H1 (cell line): Measurements from ENCODE around the gene LTN1. TPM values are rescaled to one million over a fixed set of nuclear protein-coding genes. Genes with fewer than 3 reads are reported as not detected.

Experiments
- CTCF ChIA-PET: fragments of 300-600 bp; sonication (Branson Sonifier 250); formaldehyde crosslinking; loops from one replicate; lab custom pipeline; 2021; ENCODE audit not compliant: partially characterized antibody; lab: Charles Lee
- POLR2A ChIA-PET: fragments of 300-600 bp; sonication (Branson Sonifier 250); formaldehyde crosslinking; loops from one replicate; lab custom pipeline; 2021; ENCODE audit warnings: inconsistent platforms; ENCODE audit not compliant: partially characterized antibody; lab: Charles Lee
- DNase-seq, 2 experiments: peaks; one replicate each; pipeline versions ENCODE4 v3.0.0 to v3.0.0-alpha.2; 2010 to 2022; ENCODE audit warnings: low spot score in 2 of 2, low read depth in 1 of 2, mixed read lengths in 1 of 2
- FAIRE-seq: peaks from 2 replicates; lab custom pipeline; 2011; peaks lifted over from hg19 to GRCh38; lab: Jason Lieb, UNC
- H2AFZ ChIP-seq: 2 replicates; pipeline ENCODE4 v1.8.1; 2012; ENCODE audit warnings: low read length, inconsistent platforms
- H2AK5ac ChIP-seq: 2 replicates; pipeline ENCODE4 v1.6.1; 2013; ENCODE audit warnings: low read depth, low read length
- H2BK120ac ChIP-seq: replicated peaks from 2 replicates; pipeline ENCODE3; 2013; ENCODE audit warnings: low read depth, low read length, inconsistent platforms
- H2BK12ac ChIP-seq: 2 replicates; pipeline ENCODE4 v1.6.1; 2013; ENCODE audit warnings: low read depth, low read length
- H2BK15ac ChIP-seq: 2 replicates; pipeline ENCODE4 v1.6.1; 2013; ENCODE audit warnings: low read length
- H2BK20ac ChIP-seq: 2 replicates; pipeline ENCODE4 v1.6.1; 2013; ENCODE audit warnings: low read length
- H2BK5ac ChIP-seq: 2 replicates; pipeline ENCODE4 v1.6.1; 2013; ENCODE audit warnings: low read depth, low read length
- H3K14ac ChIP-seq: 2 replicates; pipeline ENCODE4 v1.6.1; 2013; ENCODE audit warnings: inconsistent platforms; ENCODE audit not compliant: insufficient read length
- H3K18ac ChIP-seq: 2 replicates; pipeline ENCODE4 v1.6.1; 2013; ENCODE audit warnings: low read length; ENCODE audit errors: extremely low read depth
- H3K23ac ChIP-seq: 2 replicates; pipeline ENCODE4 v1.6.1; 2013; ENCODE audit warnings: inconsistent platforms; ENCODE audit not compliant: insufficient read length
- H3K23me2 ChIP-seq: 2 replicates; pipeline ENCODE4 v1.6.1; 2013; ENCODE audit warnings: low read depth, low read length
- H3K27ac ChIP-seq: 2 replicates; pipeline ENCODE4 v1.6.1; 2011; ENCODE audit warnings: low read depth, low read length, inconsistent platforms
- H3K27me3 ChIP-seq, 4 experiments: replicated peaks in 1 of 4; 1 replicate in 1 of 4; 2 replicates in 3 of 4; pipeline versions ENCODE4 v1.6.1 to v1.8.1; 2011 to 2013; ENCODE audit warnings: low read length in 3 of 4, mild to moderate bottlenecking in 3 of 4, inconsistent platforms in 2 of 4, mixed read lengths in 2 of 4, moderate library complexity in 1 of 4; ENCODE audit not compliant: control insufficient read depth in 3 of 4, insufficient read depth in 3 of 4; ENCODE audit errors: extremely low read depth in 1 of 4
- H3K36me3 ChIP-seq, 4 experiments: 2 replicates each; pipeline versions ENCODE4 v1.6.1 to v1.8.1; 2011 to 2013; ENCODE audit warnings: mild to moderate bottlenecking in 4 of 4, low read length in 3 of 4, moderate library complexity in 2 of 4, control low read depth in 1 of 4, inconsistent platforms in 1 of 4; ENCODE audit not compliant: insufficient read depth in 4 of 4, control insufficient read depth in 2 of 4
- H3K4ac ChIP-seq: replicated peaks from 2 replicates; pipeline ENCODE3; 2013; ENCODE audit warnings: low read length, low read depth, mixed read lengths, inconsistent platforms; ENCODE audit not compliant: insufficient read length
- H3K4me1 ChIP-seq, 4 experiments: replicated peaks in 1 of 4; 1 replicate in 1 of 4; 2 replicates in 3 of 4; pipeline versions ENCODE4 v1.6.1 to v1.8.1; 2011 to 2013; ENCODE audit warnings: low read length in 3 of 4, inconsistent platforms in 2 of 4, mixed read lengths in 1 of 4; ENCODE audit not compliant: insufficient read depth in 4 of 4, control insufficient read depth in 3 of 4
- H3K4me2 ChIP-seq, 2 experiments: 2 replicates each; pipeline versions ENCODE4 v1.6.1 to v1.8.1; 2011 to 2013; ENCODE audit warnings: low read depth in 2 of 2, low read length in 2 of 2, control low read depth in 1 of 2, inconsistent platforms in 1 of 2, mild to moderate bottlenecking in 1 of 2; ENCODE audit not compliant: insufficient read depth in 1 of 2
- H3K4me3 ChIP-seq, 4 experiments: fragments of 200-600, 300-600 bp in 1 of 4; sonication (generic), shearing (Covaris generic), sonication (Bioruptor Twin) in 1 of 4; 2 replicates each; pipeline versions ENCODE4 v1.5.1 to v1.8.1; 2011 to 2016; ENCODE audit warnings: low read length in 4 of 4, low read depth in 3 of 4, control low read depth in 2 of 4, inconsistent platforms in 2 of 4, mild to moderate bottlenecking in 2 of 4, mixed read lengths in 1 of 4, moderate library complexity in 1 of 4; ENCODE audit not compliant: insufficient read depth in 2 of 4; ENCODE audit errors: extremely low read depth in 1 of 4
- H3K56ac ChIP-seq: replicated peaks from 2 replicates; pipeline ENCODE3; 2013; ENCODE audit warnings: low read depth, mild to moderate bottlenecking, mixed read lengths, low read length, inconsistent platforms; ENCODE audit not compliant: insufficient read length
- H3K79me1 ChIP-seq: 2 replicates; pipeline ENCODE4 v1.6.1; 2013; ENCODE audit warnings: low read depth, low read length, control low read depth
- H3K79me2 ChIP-seq, 2 experiments: 2 replicates each; pipeline versions ENCODE4 v1.6.1 to v1.8.1; 2012 to 2013; ENCODE audit warnings: low read length in 2 of 2, mild to moderate bottlenecking in 2 of 2, inconsistent platforms in 1 of 2; ENCODE audit not compliant: insufficient read depth in 2 of 2, control insufficient read depth in 1 of 2
- H3K9ac ChIP-seq, 4 experiments: replicated peaks in 1 of 4; 1 replicate in 1 of 4; 2 replicates in 3 of 4; pipeline versions ENCODE4 v1.6.1 to v1.8.1; 2011 to 2013; ENCODE audit warnings: low read depth in 3 of 4, low read length in 3 of 4, control low read depth in 2 of 4, mild to moderate bottlenecking in 2 of 4, moderate library complexity in 2 of 4, inconsistent platforms in 1 of 4; ENCODE audit errors: extremely low read depth in 1 of 4
- H3K9me3 ChIP-seq, 2 experiments: 2 replicates each; pipeline versions ENCODE4 v1.6.1 to v1.8.1; 2012 to 2013; ENCODE audit warnings: mild to moderate bottlenecking in 2 of 2, moderate library complexity in 2 of 2, control low read depth in 1 of 2, inconsistent platforms in 1 of 2, low read depth in 1 of 2, low read length in 1 of 2, mixed read lengths in 1 of 2; ENCODE audit not compliant: insufficient read depth in 2 of 2
- H4K20me1 ChIP-seq, 2 experiments: replicated peaks in 1 of 2; 2 replicates each; pipeline versions ENCODE3 to v1.8.1; 2011 to 2013; ENCODE audit warnings: inconsistent platforms in 2 of 2, low read length in 2 of 2, mild to moderate bottlenecking in 1 of 2; ENCODE audit not compliant: insufficient read depth in 2 of 2, control insufficient read depth in 1 of 2
- H4K5ac ChIP-seq: 2 replicates; pipeline ENCODE4 v1.6.1; 2013; ENCODE audit warnings: low read length, low read depth, mixed read lengths, inconsistent platforms; ENCODE audit not compliant: insufficient read length
- H4K8ac ChIP-seq: 2 replicates; pipeline ENCODE4 v1.8.0; 2013; ENCODE audit warnings: mild to moderate bottlenecking, moderate library complexity, low read length, inconsistent platforms; ENCODE audit not compliant: insufficient read depth; ENCODE audit errors: extremely low read depth
- H4K91ac ChIP-seq: replicated peaks from 2 replicates; pipeline ENCODE3; 2013; ENCODE audit warnings: low read length, mixed read lengths, inconsistent platforms; ENCODE audit not compliant: insufficient read length
- E2F6 ChIP-seq: IDR thresholded peaks from 2 replicates; pipeline ENCODE4 v1.6.1; 2012; ENCODE audit warnings: inconsistent platforms
- TAF7 ChIP-seq: optimal IDR thresholded peaks from 2 replicates; pipeline ENCODE3; 2011; ENCODE audit warnings: low read depth, mild to moderate bottlenecking, inconsistent platforms, low read length, moderate library complexity, borderline replicate concordance
- WGBS, 2 experiments: shearing (Covaris generic) in 1 of 2; methylation state at CpG; one replicate each; pipeline versions ENCODE4 v1.1.6 to v1.1.7; 2013 to 2015; ENCODE audit warnings: low lambda C conversion rate in 2 of 2, mixed read lengths in 2 of 2, inconsistent platforms in 1 of 2, low coverage in 1 of 2, missing lambda C conversion rate in 1 of 2; ENCODE audit not compliant: insufficient replicate concordance in 2 of 2, insufficient coverage in 1 of 2, insufficient read length in 1 of 2; ENCODE audit errors: extremely low coverage in 1 of 2, missing lambda C conversion rate in 1 of 2; 5-methylcytosine and 5-hydroxymethylcytosine counted together
- polyA plus RNA-seq, 7 experiments: library from polyadenylated mRNA; depleted of rRNA in 3 of 7; stranded (reverse) in 5 of 7; unstranded in 2 of 7; fragments of >200 nt in 5 of 7; fragments of 200-250 nt in 2 of 7; gene quantifications; 1 replicate in 5 of 7; 2 replicates in 1 of 7; 4 replicates in 1 of 7; pipeline versions ENCODE4 v1.2.1 to v1.2.3, GENCODE V29; 2011 to 2013; ENCODE audit warnings: missing spikeins in 2 of 7, mixed read lengths in 2 of 7
- total RNA-seq: library from RNA; stranded (reverse); fragmentation: NEBNext Ultra II Directional; extraction: Animal tissue kit (Norgen Biotek cat#: 25700); gene quantifications from 2 replicates; pipeline ENCODE4 v1.2.1, GENCODE V29; 2021
- TF ChIP-seq, protein P1 (sequence below): IDR thresholded peaks from 2 replicates; pipeline ENCODE4 v1.6.1; 2011; ENCODE audit warnings: low read depth, mild to moderate bottlenecking, low read length; ENCODE audit not compliant: insufficient read depth

The LTN1 gene
- total and polyA plus RNA-seq, 2 of the 8 experiments (the other 6 are each of a cell fraction or from before 2014, with no cell fraction given): 3.2 to 23.5 TPM

GRCh38 chr21:28882345-28882744 is 110.3 kb downstream of the LTN1 start:
- TF ChIP-seq TAF7: no peak
- TF ChIP-seq E2F6: no peak
- TF ChIP-seq, protein P1, sequence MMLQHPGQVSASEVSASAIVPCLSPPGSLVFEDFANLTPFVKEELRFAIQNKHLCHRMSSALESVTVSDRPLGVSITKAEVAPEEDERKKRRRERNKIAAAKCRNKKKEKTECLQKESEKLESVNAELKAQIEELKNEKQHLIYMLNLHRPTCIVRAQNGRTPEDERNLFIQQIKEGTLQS: no peak
- ChIA-PET POLR2A (no interaction called here), CTCF (interaction anchor here (0.7 kb wide), 1 partner anchor 1296 kb away, joined by 3 read pairs; no protein-coding TSS in a partner anchor)
- Histone ChIP-seq H3K18ac (no peak overlapping the region), H2BK120ac (no peak overlapping the region), H2AFZ (no peak overlapping the region), H3K27me3 (no peaks in the 10 kb centered on the region), H3K23me2 (no peaks in the 10 kb centered on the region), H4K20me1 (no peaks in the 10 kb centered on the region), H2BK5ac (no peak overlapping the region), H3K4ac (no peak overlapping the region), H3K9ac (no peak overlapping the region), H2AK5ac (no peak overlapping the region), H3K36me3 (peaks cover 0 to 18% (median 5%) of the 10 kb centered on the region in 4 experiments; a peak in 4 of 8 replicates), H3K9me3 (no peaks in the 10 kb centered on the region), H3K79me2 (no peaks in the 10 kb centered on the region), H3K56ac (no peak overlapping the region), H3K4me2 (no peak overlapping the region), H3K4me3 (no peak overlapping the region), H3K27ac (no peak overlapping the region), H4K8ac (no peak overlapping the region), H3K14ac (no peak overlapping the region), H3K4me1 (no peaks in the 10 kb centered on the region; a peak in 1 of 7 replicates), H4K5ac (no peak overlapping the region), H3K79me1 (no peaks in the 10 kb centered on the region), H3K23ac (no peak overlapping the region), H2BK12ac (no peak overlapping the region), H2BK20ac (no peak overlapping the region), H2BK15ac (no peak overlapping the region), H4K91ac (no peak overlapping the region)
- no peak for FAIRE-seq
- no peak for DNase-seq
- WGBS, 2 experiments: 46% methylated on average over 2 of the region's 2 CpGs; no CpG with 5 or more reads in 1 of the 2 experiments
